NB4 (cell line): ENCODE data around the gene ZIC5.

Experiments
- CTCF ChIP-seq: IDR thresholded peaks from one replicate; pipeline ENCODE4 v1.5.1; 2012; ENCODE audit warnings: low read depth, low read length
- POLR2A ChIP-seq: IDR thresholded peaks from 2 replicates; pipeline ENCODE4 v1.6.1; 2011; ENCODE audit warnings: mild to moderate bottlenecking; ENCODE audit not compliant: insufficient read length; ENCODE audit errors: extremely low read depth

DNA sequence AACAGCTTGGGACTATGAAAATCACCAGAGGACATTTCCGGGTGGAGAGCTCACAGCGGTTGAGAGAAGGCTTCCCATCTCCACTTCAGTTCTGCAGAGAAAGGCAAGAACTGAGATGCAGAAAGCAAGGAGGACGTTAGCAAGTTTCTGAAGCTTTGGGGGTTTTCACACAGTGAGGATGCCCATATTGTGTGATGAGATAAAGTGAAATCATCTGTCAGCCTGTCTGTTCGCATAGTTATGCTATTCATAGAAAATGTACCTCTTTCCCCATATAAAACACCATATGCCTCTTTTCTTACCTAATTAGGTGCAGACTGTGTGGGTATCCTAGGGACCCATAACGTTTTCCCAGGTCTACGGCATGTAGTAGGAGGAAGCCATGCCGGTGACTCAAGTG lies 27.5 kb downstream of the ZIC5 start:
- TF ChIP-seq CTCF (no peak), POLR2A (no peak)
